Liver (tissue), 9 donors: Measurements from ENCODE around the gene MTHFD2L. TPM values are rescaled to one million over a fixed set of nuclear protein-coding genes. Genes with fewer than 3 reads are reported as not detected.

Experiments used
- DNase-seq: peaks from one replicate; pipeline ENCODE4 v3.0.0-alpha.2; 2017; ENCODE audit warnings: low spot score
- H3K27ac ChIP-seq, 2 donors: one replicate each; pipeline ENCODE4 v1.7.0; 2013; ENCODE audit warnings: inconsistent platforms in 2 of 2, low read length in 2 of 2, control low read depth in 1 of 2, low read depth in 1 of 2, mild to moderate bottlenecking in 1 of 2
- H3K27me3 ChIP-seq, 4 donors: one replicate each; pipeline versions ENCODE4 v1.6.1 to v1.7.0; 2013; ENCODE audit warnings: low read length in 3 of 4, inconsistent platforms in 1 of 4, mild to moderate bottlenecking in 1 of 4, moderate library complexity in 1 of 4; ENCODE audit not compliant: control insufficient read depth in 4 of 4, insufficient read depth in 4 of 4
- H3K36me3 ChIP-seq, 4 donors: one replicate each; pipeline versions ENCODE4 v1.6.1 to v1.7.0; 2013; ENCODE audit warnings: low read length in 3 of 4, mild to moderate bottlenecking in 3 of 4, low read depth in 1 of 4, moderate library complexity in 1 of 4; ENCODE audit not compliant: control insufficient read depth in 4 of 4, insufficient read depth in 3 of 4
- H3K4me1 ChIP-seq, 4 donors: one replicate each; pipeline versions ENCODE4 v1.6.1 to v1.7.0; 2013; ENCODE audit warnings: low read length in 3 of 4, mild to moderate bottlenecking in 3 of 4, moderate library complexity in 1 of 4; ENCODE audit not compliant: control insufficient read depth in 4 of 4, insufficient read depth in 4 of 4
- H3K4me3 ChIP-seq, 3 donors: one replicate each; pipeline versions ENCODE4 v1.6.1 to v1.7.0; 2013; ENCODE audit warnings: low read length in 3 of 3, control low read depth in 1 of 3, low read depth in 1 of 3, mild to moderate bottlenecking in 1 of 3
- H3K9ac ChIP-seq, 2 donors: one replicate each; pipeline ENCODE4 v1.7.0; 2013; ENCODE audit warnings: low read length in 2 of 2, mild to moderate bottlenecking in 2 of 2, moderate library complexity in 2 of 2, control low read depth in 1 of 2, low read depth in 1 of 2
- H3K9me3 ChIP-seq, 4 donors: one replicate each; pipeline versions ENCODE4 v1.6.1 to v1.7.0; 2013; ENCODE audit warnings: low read length in 3 of 4; ENCODE audit not compliant: control insufficient read depth in 4 of 4
- CTCF ChIP-seq: fragments of 150-350 bp; IDR thresholded peaks from 2 replicates; pipeline ENCODE4 v1.5.1; 2017; ENCODE audit warnings: improper control_type of control experiment, low read depth, low read length; ENCODE audit not compliant: missing input control
- EGR1 ChIP-seq, 2 donors: IDR thresholded peaks; 2 replicates each; pipeline ENCODE4 v1.6.1; 2016 to 2018; ENCODE audit warnings: antibody characterized with exemption in 2 of 2, low read depth in 2 of 2
- FOXA1 ChIP-seq: IDR thresholded peaks from 2 replicates; pipeline ENCODE4 v1.6.1; 2016; ENCODE audit warnings: antibody characterized with exemption
- FOXA2 ChIP-seq: IDR thresholded peaks from 2 replicates; pipeline ENCODE4 v1.6.1; 2016; ENCODE audit warnings: antibody characterized with exemption
- HNF4A ChIP-seq, 2 donors: conservative IDR thresholded peaks; 2 replicates each; pipeline ENCODE4 v1.6.1; 2016; ENCODE audit warnings: antibody characterized with exemption in 2 of 2, mild to moderate bottlenecking in 2 of 2
- HNF4G ChIP-seq: IDR thresholded peaks from 2 replicates; pipeline ENCODE4 v1.6.1; 2016; ENCODE audit warnings: antibody characterized with exemption
- JUND ChIP-seq, 2 donors: IDR thresholded peaks; 2 replicates each; pipeline ENCODE4 v1.6.1; 2016; ENCODE audit warnings: antibody characterized with exemption in 2 of 2
- MAX ChIP-seq: IDR thresholded peaks from 2 replicates; pipeline ENCODE4 v1.6.1; 2016; ENCODE audit warnings: antibody characterized with exemption
- NR2F2 ChIP-seq: IDR thresholded peaks from 2 replicates; pipeline ENCODE4 v1.6.1; 2016; ENCODE audit warnings: antibody characterized with exemption
- RAD21 ChIP-seq, 2 donors: IDR thresholded peaks; 2 replicates each; pipeline ENCODE4 v1.6.1; 2016; ENCODE audit warnings: antibody characterized with exemption in 2 of 2, mild to moderate bottlenecking in 2 of 2
- RXRA ChIP-seq, 2 donors: IDR thresholded peaks; 2 replicates each; pipeline ENCODE4 v1.6.1; 2017 to 2018; ENCODE audit warnings: antibody characterized with exemption in 2 of 2, mild to moderate bottlenecking in 1 of 2
- TAF1 ChIP-seq: conservative IDR thresholded peaks from 2 replicates; pipeline ENCODE4 v1.6.1; 2016; ENCODE audit warnings: antibody characterized with exemption, mild to moderate bottlenecking
- YY1 ChIP-seq: IDR thresholded peaks from 2 replicates; pipeline ENCODE4 v1.6.1; 2016; ENCODE audit warnings: antibody characterized with exemption, mild to moderate bottlenecking
- WGBS: extraction: QIAGEN DNeasy Blood & Tissue Kit; methylation state at CpG from one replicate; pipeline ENCODE4 v1.1.7; 2013; 5-methylcytosine and 5-hydroxymethylcytosine counted together
- polyA plus RNA-seq, 2 donors: library from polyadenylated mRNA; stranded (reverse) in 1 of 2; unstranded in 1 of 2; fragments of 200-250 nt in 1 of 2; fragments of >200 nt in 1 of 2; fragmentation: Nextera tagmentation in 1 of 2; extraction: Ambion mirVana in 1 of 2; gene quantifications; one replicate each; pipeline versions ENCODE4 v1.2.1 to v1.2.3, GENCODE V29; 2013 to 2015
- total RNA-seq, 2 donors: library from RNA; depleted of rRNA; stranded (reverse); fragments of >200 nt; gene quantifications; one replicate each; pipeline ENCODE4 v1.2.3, GENCODE V29; 2014
- TF ChIP-seq, protein P1 (sequence below): IDR thresholded peaks from 2 replicates; pipeline ENCODE4 v1.6.1; 2016; ENCODE audit warnings: antibody characterized with exemption, mild to moderate bottlenecking
- TF ChIP-seq, protein P2 (sequence below): IDR thresholded peaks from 2 replicates; pipeline ENCODE4 v1.6.1; 2016; ENCODE audit warnings: antibody characterized with exemption
- TF ChIP-seq, protein P3 (sequence below): IDR thresholded peaks from 2 replicates; pipeline ENCODE4 v1.6.1; 2016; ENCODE audit warnings: antibody characterized with exemption
- donor health status: healthy.
- donor health status: healthy.
- donor health status: healthy.
- donor health status: healthy.
- donor health status: healthy.

Gene MTHFD2L
- total and polyA plus RNA-seq, 4 donors, result 7.4 to 51.5 (median 31.1) TPM

DNA sequence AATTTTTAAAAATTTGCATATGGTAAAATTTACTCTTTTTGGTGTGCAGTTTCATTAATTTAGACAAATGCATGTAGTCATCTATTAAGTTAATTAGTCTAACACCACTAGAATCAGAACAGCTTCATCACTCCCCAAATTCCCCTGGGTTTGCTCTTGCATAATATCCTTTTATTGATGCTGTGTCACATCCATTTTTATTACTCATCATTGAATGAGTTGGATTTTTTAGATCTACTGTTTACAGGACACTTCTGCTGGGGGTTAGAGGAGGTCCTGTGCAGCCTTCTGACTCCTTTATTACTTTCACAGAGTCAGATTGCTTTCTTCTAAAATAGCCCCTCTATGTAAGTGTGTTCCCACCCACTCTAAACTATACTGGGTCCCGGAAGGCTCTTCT lies 65.9 kb downstream of the MTHFD2L start:
- WGBS, result 97% methylated on average over 1 of the region's 1 CpG
- no peak for TF ChIP-seq FOXA1
- TF ChIP-seq, protein P1, sequence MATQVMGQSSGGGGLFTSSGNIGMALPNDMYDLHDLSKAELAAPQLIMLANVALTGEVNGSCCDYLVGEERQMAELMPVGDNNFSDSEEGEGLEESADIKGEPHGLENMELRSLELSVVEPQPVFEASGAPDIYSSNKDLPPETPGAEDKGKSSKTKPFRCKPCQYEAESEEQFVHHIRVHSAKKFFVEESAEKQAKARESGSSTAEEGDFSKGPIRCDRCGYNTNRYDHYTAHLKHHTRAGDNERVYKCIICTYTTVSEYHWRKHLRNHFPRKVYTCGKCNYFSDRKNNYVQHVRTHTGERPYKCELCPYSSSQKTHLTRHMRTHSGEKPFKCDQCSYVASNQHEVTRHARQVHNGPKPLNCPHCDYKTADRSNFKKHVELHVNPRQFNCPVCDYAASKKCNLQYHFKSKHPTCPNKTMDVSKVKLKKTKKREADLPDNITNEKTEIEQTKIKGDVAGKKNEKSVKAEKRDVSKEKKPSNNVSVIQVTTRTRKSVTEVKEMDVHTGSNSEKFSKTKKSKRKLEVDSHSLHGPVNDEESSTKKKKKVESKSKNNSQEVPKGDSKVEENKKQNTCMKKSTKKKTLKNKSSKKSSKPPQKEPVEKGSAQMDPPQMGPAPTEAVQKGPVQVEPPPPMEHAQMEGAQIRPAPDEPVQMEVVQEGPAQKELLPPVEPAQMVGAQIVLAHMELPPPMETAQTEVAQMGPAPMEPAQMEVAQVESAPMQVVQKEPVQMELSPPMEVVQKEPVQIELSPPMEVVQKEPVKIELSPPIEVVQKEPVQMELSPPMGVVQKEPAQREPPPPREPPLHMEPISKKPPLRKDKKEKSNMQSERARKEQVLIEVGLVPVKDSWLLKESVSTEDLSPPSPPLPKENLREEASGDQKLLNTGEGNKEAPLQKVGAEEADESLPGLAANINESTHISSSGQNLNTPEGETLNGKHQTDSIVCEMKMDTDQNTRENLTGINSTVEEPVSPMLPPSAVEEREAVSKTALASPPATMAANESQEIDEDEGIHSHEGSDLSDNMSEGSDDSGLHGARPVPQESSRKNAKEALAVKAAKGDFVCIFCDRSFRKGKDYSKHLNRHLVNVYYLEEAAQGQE, result no peak
- no peak for TF ChIP-seq HNF4G
- no peak for TF ChIP-seq RAD21 (IDR thresholded peaks at IDR 0.05)
- no peak for TF ChIP-seq MAX
- TF ChIP-seq NR2F2, result no peak
- no peak for TF ChIP-seq RXRA (IDR thresholded peaks at IDR 0.05)
- TF ChIP-seq CTCF, result no peak
- TF ChIP-seq HNF4A (conservative IDR thresholded peaks at IDR 0.05), result no peak
- TF ChIP-seq EGR1 (IDR thresholded peaks at IDR 0.05; ENCODE audit: low read depth in 2 of 2), result no peak
- TF ChIP-seq, protein P2, sequence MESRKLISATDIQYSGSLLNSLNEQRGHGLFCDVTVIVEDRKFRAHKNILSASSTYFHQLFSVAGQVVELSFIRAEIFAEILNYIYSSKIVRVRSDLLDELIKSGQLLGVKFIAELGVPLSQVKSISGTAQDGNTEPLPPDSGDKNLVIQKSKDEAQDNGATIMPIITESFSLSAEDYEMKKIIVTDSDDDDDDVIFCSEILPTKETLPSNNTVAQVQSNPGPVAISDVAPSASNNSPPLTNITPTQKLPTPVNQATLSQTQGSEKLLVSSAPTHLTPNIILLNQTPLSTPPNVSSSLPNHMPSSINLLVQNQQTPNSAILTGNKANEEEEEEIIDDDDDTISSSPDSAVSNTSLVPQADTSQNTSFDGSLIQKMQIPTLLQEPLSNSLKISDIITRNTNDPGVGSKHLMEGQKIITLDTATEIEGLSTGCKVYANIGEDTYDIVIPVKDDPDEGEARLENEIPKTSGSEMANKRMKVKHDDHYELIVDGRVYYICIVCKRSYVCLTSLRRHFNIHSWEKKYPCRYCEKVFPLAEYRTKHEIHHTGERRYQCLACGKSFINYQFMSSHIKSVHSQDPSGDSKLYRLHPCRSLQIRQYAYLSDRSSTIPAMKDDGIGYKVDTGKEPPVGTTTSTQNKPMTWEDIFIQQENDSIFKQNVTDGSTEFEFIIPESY, result no peak
- TF ChIP-seq JUND (IDR thresholded peaks at IDR 0.05), result no peak
- no peak for TF ChIP-seq YY1
- TF ChIP-seq TAF1, result no peak
- H3K4me1 ChIP-seq, result no peaks in the 10 kb centered on the region
- H3K4me3 ChIP-seq, result no peak overlapping the region
- H3K9me3 ChIP-seq, result no peaks in the 10 kb centered on the region
- no peak overlapping the region for H3K27ac ChIP-seq
- no peak for DNase-seq
- H3K36me3 ChIP-seq, result peaks cover 0 to 4% (median 0%) of the 10 kb centered on the region in 4 donors
- H3K27me3 ChIP-seq, result no peaks in the 10 kb centered on the region
- H3K9ac ChIP-seq, result no peak overlapping the region

GRCh38 chr4:74228691-74229640 lies 71.0 kb downstream of the MTHFD2L start:
- H3K27me3 ChIP-seq, result no peaks in the 10 kb centered on the region
- peak; percentile 73 for DNase-seq
- no peak overlapping the region for H3K9ac ChIP-seq
- H3K27ac ChIP-seq, result no peak overlapping the region
- H3K36me3 ChIP-seq, result peaks cover 0 to 4% (median 0%) of the 10 kb centered on the region in 4 donors
- WGBS, result 49% methylated on average over 4 of the region's 4 CpGs
- H3K9me3 ChIP-seq, result no peaks in the 10 kb centered on the region
- H3K4me1 ChIP-seq, result no peaks in the 10 kb centered on the region
- no peak overlapping the region for H3K4me3 ChIP-seq
- no peak for TF ChIP-seq NR2F2
- TF ChIP-seq, protein P3, sequence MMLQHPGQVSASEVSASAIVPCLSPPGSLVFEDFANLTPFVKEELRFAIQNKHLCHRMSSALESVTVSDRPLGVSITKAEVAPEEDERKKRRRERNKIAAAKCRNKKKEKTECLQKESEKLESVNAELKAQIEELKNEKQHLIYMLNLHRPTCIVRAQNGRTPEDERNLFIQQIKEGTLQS, result no peak
- TF ChIP-seq FOXA2, result no peak
- TF ChIP-seq RXRA (IDR thresholded peaks at IDR 0.05), result no peak
- TF ChIP-seq, protein P1, result no peak
- no peak for TF ChIP-seq YY1
- TF ChIP-seq CTCF, result peak; percentile 68
- TF ChIP-seq FOXA1, result no peak
